GM18499 (cell line): Measurements from ENCODE around the gene RAPGEF4.
"Not testable (repeated sequence)": the region's sequence is repeated elsewhere in the genome, so short reads cannot be mapped to it uniquely, and the experiment has no call there.

Experiments used
- ATAC-seq: cut with Tn5 transposase; IDR thresholded peaks from one replicate; pipeline ENCODE4 v1.9.1; 2021; ENCODE audit warnings: moderate number of reproducible peaks; ENCODE audit not compliant: insufficient read depth, unreplicated experiment

RAPGEF4 gene

DNA sequence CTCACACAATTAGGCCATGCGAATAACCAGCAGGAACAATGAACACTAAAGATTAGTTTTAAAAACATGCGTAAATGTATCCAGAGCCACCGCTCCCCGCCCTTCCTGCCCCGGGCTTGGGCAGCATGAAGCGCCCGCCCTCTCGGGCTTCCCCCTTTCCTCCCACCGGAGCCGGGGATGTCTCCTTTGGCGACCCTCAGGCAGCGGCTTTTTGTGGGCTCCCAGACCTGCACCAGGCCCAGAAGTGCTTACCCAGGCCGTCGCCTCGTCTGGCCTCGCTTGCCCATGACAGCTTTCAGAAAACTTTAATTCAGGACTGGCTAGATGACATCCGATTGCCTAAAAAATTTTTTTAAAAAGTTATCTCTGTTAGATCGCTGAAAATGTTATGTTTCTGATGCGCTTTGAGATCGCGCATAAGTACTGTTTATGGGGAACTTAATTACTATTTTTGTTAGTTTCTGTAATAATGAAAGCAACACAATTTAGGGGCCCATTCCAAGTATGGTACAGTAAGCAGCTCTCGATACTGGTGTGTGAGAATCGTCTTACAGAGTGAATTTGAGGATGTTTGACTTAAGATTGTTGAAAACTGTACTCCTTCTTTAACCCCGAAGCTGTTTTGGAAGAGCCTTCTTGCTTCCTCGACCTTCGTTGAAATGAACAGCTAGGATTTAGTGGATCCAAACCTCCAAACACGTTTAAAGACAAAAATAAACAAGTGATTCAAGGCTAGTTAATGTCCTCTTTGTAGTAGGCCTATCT, 341.1 kb downstream of the RAPGEF4 start:
- no peak for ATAC-seq

DNA sequence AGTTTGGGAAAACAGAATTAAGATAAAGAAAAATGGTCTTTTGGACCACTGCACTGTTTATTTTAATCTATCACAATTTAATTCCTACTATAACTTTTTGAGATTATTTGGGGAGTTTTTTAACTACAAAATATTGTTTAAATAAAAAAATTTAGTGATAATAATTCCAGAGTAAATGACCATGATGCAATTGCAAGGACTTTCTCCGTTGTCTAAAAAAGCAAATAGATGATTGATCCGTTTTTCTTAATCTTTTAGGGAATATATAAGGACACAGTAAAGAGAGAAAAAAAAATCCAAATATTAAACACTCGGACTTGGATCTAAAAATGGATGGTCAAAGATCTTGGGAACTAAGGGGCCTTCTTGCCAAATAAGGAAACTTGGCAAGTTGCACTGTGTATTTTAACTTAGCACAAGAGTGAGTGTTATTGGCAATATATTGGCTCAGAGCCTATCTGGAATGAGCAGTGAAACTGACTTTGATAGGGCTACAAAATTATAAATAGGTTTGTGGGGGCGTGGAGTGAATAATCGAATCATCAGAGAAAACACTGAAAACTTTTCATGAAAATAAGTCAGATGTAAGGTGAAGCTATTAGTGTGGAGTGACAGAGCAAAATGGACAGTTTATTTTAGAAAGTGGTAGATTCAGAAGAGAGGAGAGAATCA, 342.0 kb downstream of the RAPGEF4 start:
- ATAC-seq = no peak

DNA sequence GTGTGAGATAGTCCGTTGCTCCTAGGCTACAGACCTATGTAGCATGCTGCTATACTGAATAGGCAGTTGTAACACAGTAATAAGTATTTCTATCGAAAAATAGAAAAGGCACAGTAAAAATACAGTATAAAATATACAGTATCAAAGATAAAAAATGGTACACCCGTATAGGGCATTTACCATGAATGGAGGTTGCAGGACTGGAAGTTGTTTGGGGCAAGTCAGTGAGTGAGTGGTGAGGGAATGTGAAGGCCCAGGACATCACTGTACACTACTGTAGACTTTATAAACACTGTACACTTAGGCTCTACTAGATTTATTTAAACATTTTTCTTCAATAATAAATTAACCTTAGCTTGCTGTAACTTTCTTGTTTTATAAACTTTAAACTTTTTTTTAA, 343.5 kb downstream of the RAPGEF4 start:
- ATAC-seq = no peak

DNA sequence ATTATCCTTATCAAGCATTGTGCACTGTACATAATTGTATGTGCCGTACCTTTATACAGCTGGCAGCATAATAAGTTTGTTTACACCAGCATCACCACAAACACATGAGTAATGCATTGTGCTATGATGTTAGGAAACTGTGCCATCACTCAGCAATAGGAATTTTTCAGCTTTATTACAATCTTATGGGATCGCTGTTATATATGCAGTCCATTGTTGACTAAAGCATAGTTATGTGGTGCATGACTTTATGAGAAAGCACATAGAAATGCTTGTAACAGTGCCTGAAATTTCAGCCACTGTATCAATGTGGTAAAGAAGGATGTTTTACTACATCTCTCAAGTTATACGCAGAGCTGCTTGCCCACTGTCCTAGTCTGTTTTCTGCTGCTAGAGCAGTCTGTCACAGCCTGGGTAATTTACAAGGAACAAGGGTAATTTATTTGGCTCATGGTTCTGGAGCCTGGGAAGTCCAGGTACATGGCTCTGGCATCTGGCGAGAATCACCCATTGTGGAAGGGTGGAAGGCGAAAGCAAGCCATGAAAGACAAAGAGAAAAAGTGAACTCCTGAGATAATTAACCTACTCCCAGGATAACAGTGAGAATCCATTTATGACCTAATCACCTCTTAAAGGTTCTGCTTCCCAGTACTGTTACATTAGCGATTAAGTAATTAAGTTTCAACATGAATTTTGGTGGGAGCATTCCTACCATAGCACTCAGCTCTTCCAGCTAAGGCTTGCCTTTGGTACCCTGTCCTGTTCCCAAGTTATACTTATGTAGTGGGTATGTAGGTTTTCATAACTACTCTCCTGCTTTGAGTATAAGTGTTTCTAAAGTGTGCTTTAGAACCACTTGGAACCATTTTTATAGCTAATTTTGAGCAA, 344.6 kb downstream of the RAPGEF4 start:
- no peak for ATAC-seq

DNA sequence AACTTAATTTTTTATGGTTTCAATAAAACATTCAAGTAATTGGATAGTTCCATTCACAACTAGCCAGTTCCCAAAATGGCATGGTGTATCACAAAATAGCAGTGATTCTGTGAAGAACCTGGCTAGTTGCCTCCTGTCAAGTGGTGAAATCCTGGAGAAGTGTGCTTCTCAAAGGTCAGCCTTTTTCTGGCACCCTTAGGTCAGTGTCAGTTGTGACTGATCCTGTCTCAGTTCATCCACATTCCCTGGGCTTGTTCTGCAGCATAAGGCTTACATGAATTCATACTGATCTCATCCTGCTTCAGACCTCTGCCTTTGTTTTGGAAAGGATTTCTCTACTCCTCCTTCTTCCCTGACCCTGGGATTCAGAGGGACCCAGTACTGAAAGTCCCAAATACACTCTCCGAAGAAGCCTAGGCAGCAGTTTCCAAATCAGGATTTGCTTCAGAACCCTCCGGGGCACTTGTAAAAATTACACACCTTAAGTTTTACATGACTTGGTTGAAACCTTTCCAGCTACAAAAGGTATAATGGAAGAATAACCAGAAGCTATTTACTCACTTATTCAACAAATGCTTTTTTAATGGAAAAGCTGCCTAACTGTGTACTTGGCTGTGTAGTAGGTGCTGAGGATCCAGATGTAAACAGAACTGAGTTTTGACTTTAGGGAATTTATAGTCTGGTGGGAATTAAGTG, 351.0 kb downstream of the RAPGEF4 start:
- no peak for ATAC-seq

DNA sequence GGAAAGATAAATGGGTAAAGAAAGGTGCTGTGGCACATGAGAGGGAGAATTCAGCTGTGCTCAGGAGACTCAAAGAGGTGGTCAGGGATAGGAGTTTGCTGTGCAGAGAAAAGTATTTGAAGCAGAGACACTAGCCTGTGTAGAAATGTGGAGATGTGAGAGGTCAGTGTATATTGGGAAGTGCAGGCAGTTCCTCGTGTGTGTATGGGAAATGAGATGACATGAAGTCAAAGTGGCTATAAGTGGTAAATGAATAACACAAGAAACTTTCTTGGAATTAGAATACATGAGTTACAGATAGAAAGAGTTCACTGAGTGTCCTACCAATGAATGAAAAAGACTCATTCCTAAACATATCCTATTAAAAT, 351.6 kb downstream of the RAPGEF4 start:
- no peak for ATAC-seq

DNA sequence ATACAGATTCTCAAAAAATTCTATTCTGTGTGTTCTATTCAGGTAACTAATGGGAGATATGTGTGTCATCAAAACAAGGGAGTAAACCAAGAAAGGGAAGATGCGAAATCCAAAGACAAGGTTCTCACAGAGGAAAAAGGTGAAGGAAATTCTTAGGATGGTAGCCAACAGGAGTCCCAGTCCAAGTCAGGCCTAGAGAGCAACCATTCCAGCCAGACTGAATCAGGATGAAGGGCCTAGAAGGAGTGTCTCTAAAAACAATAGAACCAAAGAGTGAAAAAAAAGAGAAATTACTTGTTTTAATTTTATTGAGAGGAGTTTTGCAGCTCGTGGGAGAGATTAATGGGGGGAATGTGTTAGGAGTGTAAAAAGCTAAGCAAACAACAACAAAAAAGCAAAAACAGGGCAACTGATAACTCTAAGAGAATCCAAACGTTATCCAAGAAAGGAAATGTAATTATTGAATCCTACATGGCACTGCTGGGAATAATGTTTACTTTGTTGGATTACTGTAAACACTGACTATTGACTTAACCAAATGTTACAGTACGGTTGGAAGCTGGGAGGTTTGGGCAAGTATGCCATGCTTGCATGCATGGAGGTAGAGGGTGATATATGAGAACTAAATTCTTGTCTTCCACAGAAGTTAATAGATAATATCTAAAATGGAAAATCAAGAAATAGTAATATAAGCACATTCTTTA, 352.3 kb downstream of the RAPGEF4 start:
- ATAC-seq = no peak

DNA sequence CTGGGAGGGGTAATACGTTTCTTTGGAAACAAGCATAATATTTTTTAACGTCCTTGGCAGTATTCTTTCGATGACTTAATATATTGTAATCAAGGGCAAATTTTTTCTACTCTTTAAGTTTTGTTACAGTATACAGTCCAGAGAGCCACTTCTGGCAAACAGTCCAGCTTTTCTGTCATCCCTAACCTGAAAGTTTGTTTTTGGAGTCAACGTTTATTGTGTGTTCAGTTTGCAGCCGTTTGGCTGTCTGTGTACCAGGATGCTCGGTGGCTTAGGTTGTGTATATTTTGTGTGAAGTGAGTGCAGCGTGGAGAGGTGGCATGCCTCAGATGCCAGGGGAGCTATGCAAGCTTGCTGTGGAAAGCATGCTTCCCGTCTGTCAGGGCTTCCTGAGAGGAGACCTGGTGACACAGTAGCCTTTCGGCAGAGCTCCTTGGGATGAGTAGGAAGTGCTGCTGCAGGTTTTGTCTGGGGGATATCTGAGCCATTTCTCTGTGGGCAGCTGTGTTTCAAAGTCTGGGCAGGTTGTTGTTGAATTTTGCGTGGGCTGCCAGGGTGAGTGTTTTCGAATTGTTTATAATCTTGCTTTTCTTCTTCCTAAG, 354.7 kb downstream of the RAPGEF4 start:
- no peak for ATAC-seq

DNA sequence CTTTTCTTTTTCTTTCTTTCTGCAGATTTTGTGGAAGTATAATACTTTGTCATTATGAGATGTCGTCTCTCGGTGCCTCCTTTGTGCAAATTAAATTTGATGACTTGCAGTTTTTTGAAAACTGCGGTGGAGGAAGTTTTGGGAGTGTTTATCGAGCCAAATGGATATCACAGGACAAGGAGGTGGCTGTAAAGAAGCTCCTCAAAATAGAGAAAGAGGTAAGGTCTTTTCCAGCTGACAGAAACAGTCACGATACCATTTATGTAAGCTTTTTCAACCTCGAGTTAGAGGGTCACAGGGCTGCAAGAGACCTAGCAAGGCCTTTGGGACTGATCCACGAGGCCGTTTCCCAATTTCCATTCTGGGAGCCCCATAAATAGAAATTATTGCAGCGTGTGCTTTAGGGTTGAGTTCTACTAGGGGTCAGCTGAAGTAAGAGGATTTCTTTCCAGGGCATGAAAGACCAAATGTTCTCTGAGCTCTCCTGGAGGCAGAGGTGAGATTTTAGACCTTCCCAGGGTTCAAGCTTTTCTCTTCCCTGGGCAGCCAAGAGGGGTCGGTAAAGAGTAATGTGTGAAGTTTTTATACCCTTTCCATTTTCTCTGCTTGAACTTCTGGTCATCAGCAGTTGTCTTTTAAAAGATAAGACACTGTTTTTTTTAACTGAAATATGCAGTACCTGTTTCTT, 355.5 kb downstream of the RAPGEF4 start:
- no peak for ATAC-seq

DNA sequence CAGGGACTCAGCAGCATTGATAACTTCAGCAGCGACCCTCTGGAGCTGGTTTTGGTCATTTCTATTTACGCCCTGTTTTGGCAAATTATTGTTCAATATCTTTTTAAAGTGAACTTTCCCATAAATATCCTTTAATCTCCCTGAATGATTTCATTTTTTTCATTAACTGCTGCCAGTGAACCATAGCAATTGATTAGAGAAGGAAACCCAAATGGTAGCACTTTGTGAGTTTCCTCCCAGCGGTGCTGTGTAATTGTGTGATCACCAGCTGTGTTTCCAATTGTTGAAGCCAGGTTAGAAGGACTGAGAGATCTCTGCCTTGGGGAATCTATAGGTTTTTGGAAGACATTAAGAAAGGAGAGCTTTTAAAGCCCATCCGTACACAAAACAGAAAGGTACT, 356.3 kb downstream of the RAPGEF4 start:
- no peak for ATAC-seq

DNA sequence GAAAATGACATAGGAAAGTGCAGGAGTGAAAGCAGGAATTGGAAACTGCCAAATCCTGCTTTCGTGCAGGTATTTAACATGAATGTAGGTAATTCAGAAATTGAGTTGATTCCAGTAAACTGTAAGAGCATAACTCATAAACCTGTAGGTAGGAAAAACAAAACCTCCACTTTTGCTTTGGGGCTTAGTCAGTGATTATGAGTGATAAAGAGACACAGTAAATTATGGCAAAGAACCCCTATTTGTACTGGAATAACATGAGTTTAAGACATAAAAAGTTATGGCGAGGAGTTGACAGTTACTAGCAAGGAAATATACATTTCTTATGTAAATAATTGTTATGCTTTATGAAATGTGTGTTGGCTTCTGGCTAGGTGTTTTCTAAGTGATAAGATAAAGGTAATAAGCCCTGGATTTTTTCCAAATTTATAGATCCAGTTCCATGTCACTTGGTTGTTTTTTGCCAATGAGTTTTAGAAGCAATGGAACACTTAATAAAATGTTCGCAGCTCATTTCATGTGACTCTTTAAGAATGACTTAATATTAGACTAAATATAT, 357.3 kb downstream of the RAPGEF4 start:
- ATAC-seq = no peak

DNA sequence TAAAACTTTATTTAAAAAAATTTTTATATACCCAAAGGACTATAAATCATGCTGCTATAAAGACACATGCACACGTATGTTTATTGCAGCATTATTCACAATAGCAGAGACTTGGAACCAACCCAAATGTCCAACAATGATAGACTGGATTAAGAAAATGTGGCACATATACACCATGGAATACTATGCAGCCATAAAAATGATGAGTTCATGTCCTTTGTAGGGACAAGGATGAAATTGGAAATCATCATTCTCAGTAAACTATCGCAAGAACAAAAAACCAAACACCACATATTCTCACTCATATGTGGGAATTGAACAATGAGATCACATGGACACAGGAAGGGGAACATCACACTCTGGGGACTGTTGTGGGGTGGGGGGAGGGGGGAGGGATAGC, 358.0 kb downstream of the RAPGEF4 start:
- ATAC-seq = not testable (repeated sequence)

DNA sequence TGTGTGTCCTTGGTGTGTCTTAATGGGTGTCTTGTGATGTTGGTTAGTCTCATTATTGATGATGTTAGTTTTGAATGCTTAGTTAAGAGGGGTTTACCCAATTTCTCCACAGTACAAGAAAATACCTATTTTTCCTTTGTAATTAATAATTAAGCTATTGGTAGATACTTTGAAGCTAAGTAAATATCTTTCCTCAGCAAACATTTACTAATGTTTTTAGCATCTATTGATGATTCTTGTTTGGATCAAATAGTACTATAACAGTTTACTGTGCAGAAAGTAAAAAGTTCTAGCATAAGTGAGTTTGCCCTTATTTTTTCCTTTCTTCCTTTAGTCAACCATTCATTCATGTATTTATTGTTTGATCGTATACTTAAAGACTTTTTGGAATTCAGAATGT, 359.1 kb downstream of the RAPGEF4 start:
- no peak for ATAC-seq

DNA sequence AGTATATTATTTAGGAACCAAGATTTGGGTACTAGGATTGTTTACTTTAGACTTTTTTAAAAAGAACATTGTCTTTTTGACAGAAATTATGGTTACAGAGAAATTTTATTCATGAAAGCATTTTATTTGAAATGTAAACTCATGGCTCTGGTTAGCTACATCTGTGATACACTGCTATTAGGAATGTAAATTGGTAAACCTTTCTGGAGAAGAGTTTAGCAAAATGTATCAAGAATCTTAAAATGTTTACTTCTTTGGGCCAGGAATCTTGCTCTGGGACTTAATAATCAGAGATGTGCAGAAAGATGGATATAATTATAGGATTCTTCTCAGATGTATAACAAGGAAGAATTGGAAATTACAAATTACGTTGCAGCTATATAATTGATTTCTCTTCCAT, 359.7 kb downstream of the RAPGEF4 start:
- ATAC-seq = no peak

DNA sequence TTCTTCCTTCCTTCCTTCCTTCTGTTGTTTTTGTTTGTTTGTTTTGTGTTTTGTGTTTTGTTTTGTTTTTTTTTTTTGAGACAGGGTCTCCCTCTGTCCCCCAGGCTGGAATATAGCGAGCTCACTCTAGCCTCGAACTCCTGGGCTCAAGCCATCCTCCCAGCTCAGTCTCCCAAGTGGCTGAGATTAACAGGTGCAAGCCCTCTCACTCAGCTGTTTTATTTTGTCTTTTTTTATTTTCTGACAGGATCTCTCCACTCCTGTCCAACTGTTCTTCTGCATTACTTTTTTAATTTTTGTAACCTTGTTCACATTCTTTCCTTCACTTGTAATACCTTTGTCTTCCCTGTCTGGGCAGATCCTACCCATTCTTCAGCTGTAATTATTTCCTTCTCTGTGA, 363.6 kb downstream of the RAPGEF4 start:
- no peak for ATAC-seq

DNA sequence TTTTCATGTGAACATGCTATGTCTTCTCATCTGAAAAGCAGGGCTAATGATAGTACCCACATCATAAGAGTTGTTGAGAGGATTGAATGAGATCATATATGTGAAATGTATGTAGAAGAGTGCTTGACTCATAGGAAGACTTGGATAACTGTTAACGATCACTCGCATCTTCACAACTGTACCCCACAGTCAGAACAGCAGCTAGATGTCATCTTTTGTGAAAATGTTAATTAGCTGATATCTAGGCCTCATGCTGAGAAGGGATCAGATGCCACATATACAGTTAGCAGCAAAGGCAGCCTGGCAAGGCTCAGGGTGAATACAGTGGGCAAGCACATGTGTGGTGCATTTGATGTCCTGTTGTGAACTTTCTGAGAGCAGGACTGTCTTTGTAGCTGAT, 364.2 kb downstream of the RAPGEF4 start:
- ATAC-seq = no peak

DNA sequence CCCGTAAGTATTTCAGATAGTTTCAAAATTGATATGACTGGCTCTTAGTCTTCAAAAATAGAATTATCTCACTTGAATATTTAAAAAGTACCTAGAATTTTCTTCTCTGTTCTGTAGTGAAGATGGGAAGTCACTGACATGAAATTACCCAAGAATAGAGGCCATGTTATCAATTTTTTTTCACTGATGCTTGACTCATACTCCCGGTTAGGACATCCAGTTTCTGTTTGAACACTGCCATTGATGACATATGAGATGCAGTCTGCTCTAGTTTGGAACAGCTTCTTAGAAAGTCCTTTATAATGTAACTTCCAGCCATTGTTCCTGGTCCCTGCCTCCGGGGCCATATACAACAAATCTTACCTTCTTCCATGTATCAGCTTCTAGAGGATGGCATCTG, 366.0 kb downstream of the RAPGEF4 start:
- ATAC-seq = no peak
